K562 (cell line): Measurements from ENCODE around the gene HSPB3. TPM values are rescaled to one million over a fixed set of nuclear protein-coding genes. Genes with fewer than 3 reads are reported as not detected.
"Not testable (repeated sequence)": the region's sequence is repeated elsewhere in the genome, so short reads cannot be mapped to it uniquely, and the experiment has no call there.

Experiments used
- ATAC-seq: fragments of 200-7000 bp; cut with Tn5 transposase; 3 replicates; pipeline ENCODE4 v1.9.1; 2020; ENCODE audit warnings: moderate library complexity
- BruUV-seq: library from RNA; stranded (reverse); fragments of 400-500 nt; replicated peaks from 2 replicates; lab custom pipeline; 2021; lab: Mats Ljungman, UMichigan
- CTCF ChIA-PET: fragments of 300-600 bp; formaldehyde crosslinking; extraction: SDS; loops from one replicate; lab custom pipeline; 2021; ENCODE audit warnings: low intra/inter-chr PET ratio; lab: Yijun Ruan, JAX
- POLR2A ChIA-PET: fragments of 300-600, 350-650 bp; sonication (Branson Sonifier 250); formaldehyde crosslinking; extraction: SDS; loops from one replicate; lab custom pipeline; 2021; ENCODE audit warnings: antibody characterized with exemption, inconsistent platforms; lab: Yijun Ruan, JAX
- DNase-seq, 4 experiments: peaks; one replicate each; pipeline versions ENCODE4 v3.0.0 to v3.0.0-alpha.2; 2011 to 2018; ENCODE audit warnings: low spot score in 3 of 4, mixed read lengths in 3 of 4; ENCODE audit errors: extremely low read depth in 1 of 4
- FAIRE-seq: peaks from 2 replicates; lab custom pipeline; 2011; peaks lifted over from hg19 to GRCh38; lab: Jason Lieb, UNC
- H2AFZ ChIP-seq: 2 replicates; pipeline ENCODE4 v1.6.0; 2011; ENCODE audit warnings: low read depth, low read length, control low read depth, inconsistent platforms
- H3K27ac ChIP-seq: fragments of 200-600 bp; 3 replicates; pipeline ENCODE4 v1.8.0; 2011; ENCODE audit warnings: low read depth, mild to moderate bottlenecking, control low read depth, inconsistent platforms, low read length, moderate library complexity, mixed read lengths; ENCODE audit errors: extremely low read depth
- H3K27me3 ChIP-seq, 2 experiments: fragments of 300-600 bp in 1 of 2; 2 replicates in 1 of 2; 3 replicates in 1 of 2; pipeline versions ENCODE4 v1.6.0 to v1.8.0; 2011; ENCODE audit warnings: inconsistent platforms in 2 of 2, low read length in 2 of 2, mild to moderate bottlenecking in 1 of 2, mixed read lengths in 1 of 2, moderate library complexity in 1 of 2; ENCODE audit not compliant: control insufficient read depth in 2 of 2, insufficient read depth in 2 of 2
- H3K36me3 ChIP-seq: fragments of 300-600 bp; 3 replicates; pipeline ENCODE4 v1.8.0; 2011; ENCODE audit warnings: mild to moderate bottlenecking, low read length, inconsistent platforms; ENCODE audit not compliant: control insufficient read depth, insufficient read depth
- H3K4me1 ChIP-seq, 2 experiments: fragments of 200-600 bp in 1 of 2; replicated peaks in 1 of 2; 2 replicates in 1 of 2; 3 replicates in 1 of 2; pipeline versions ENCODE4 v1.5.1 to v1.8.0; 2011; ENCODE audit warnings: inconsistent platforms in 2 of 2, low read length in 2 of 2, mild to moderate bottlenecking in 1 of 2, mixed read lengths in 1 of 2, moderate library complexity in 1 of 2; ENCODE audit not compliant: control insufficient read depth in 2 of 2, insufficient read depth in 2 of 2
- H3K4me2 ChIP-seq: 2 replicates; pipeline ENCODE4 v1.6.1; 2011; ENCODE audit warnings: low read length, control low read depth, inconsistent platforms, mixed read lengths; ENCODE audit not compliant: insufficient read depth
- H3K4me3 ChIP-seq: fragments of 200-600 bp; sonication (generic), shearing (Covaris generic); 2 replicates; pipeline ENCODE4 v1.5.1; 2016; ENCODE audit warnings: control low read depth, inconsistent platforms
- H3K79me2 ChIP-seq: fragments of 200-600 bp; 3 replicates; pipeline ENCODE4 v1.8.0; 2011; ENCODE audit warnings: low read length, inconsistent platforms; ENCODE audit not compliant: control insufficient read depth, insufficient read depth
- H3K9ac ChIP-seq, 2 experiments: 2 replicates each; pipeline versions ENCODE4 v1.6.0 to v1.6.1; 2011; ENCODE audit warnings: low read depth in 2 of 2, low read length in 2 of 2, control low read depth in 1 of 2, inconsistent platforms in 1 of 2, mild to moderate bottlenecking in 1 of 2, mixed read lengths in 1 of 2; ENCODE audit not compliant: insufficient read depth in 1 of 2
- H3K9me1 ChIP-seq: one replicate; pipeline ENCODE4 v1.6.0; 2011; ENCODE audit warnings: inconsistent platforms, mild to moderate bottlenecking, low read length, moderate library complexity; ENCODE audit not compliant: control insufficient read depth, insufficient read depth
- H3K9me3 ChIP-seq: replicated peaks from 2 replicates; pipeline ENCODE4 v1.5.1; 2011; ENCODE audit warnings: low read depth, low read length, inconsistent platforms; ENCODE audit not compliant: control insufficient read depth, insufficient read depth
- H4K20me1 ChIP-seq: replicated peaks from 2 replicates; pipeline ENCODE4 v1.6.1; 2011; ENCODE audit warnings: low read length, inconsistent platforms, mixed read lengths; ENCODE audit not compliant: control insufficient read depth, insufficient read depth
- BMI1 ChIP-seq: fragments of 150-350 bp; IDR thresholded peaks from 2 replicates; pipeline ENCODE4 v1.6.1; 2014; ENCODE audit warnings: low read length
- DEAF1 ChIP-seq: fragments of 450-650 bp; formaldehyde crosslinking; IDR thresholded peaks from 2 replicates; pipeline ENCODE4 v1.4.0; 2020; ENCODE audit warnings: mild to moderate bottlenecking, moderate library complexity
- DPF2 ChIP-seq: fragments of 450-650 bp; IDR thresholded peaks from 2 replicates; pipeline ENCODE4 v1.6.1; 2016
- ERF ChIP-seq: fragments of 450-650 bp; formaldehyde crosslinking; IDR thresholded peaks from 2 replicates; pipeline ENCODE4 v1.4.0; 2020; ENCODE audit warnings: mild to moderate bottlenecking, mixed read lengths
- ETV6 ChIP-seq, 3 experiments: fragments of 150-350 bp in 1 of 3; sonication (generic) in 1 of 3; formaldehyde crosslinking in 1 of 3; IDR thresholded peaks; 2 replicates each; pipeline versions ENCODE4 v1.6.1 to v1.8.0; 2014 to 2022; ENCODE audit warnings: borderline replicate concordance in 2 of 3, low read depth in 2 of 3, antibody characterized with exemption in 1 of 3, low read length in 1 of 3, mild to moderate bottlenecking in 1 of 3, missing genetic modification reagents in 1 of 3
- KDM4B ChIP-seq, 2 experiments: fragments of 450-650 bp in 1 of 2; sonication (generic) in 1 of 2; IDR thresholded peaks; 2 replicates each; pipeline ENCODE4 v1.6.1; 2016 to 2017; ENCODE audit warnings: borderline replicate concordance in 2 of 2, antibody characterized with exemption in 1 of 2, low read depth in 1 of 2, mild to moderate bottlenecking in 1 of 2
- NR2C2 ChIP-seq, 2 experiments: fragments of 200-800 bp in 1 of 2; sonication (Bioruptor generic) in 1 of 2; sonication (generic) in 1 of 2; formaldehyde crosslinking in 1 of 2; IDR thresholded peaks; 2 replicates each; pipeline versions ENCODE4 v1.6.1 to v1.8.0; 2016 to 2022; ENCODE audit warnings: mild to moderate bottlenecking in 1 of 2, missing compliant biosample characterization in 1 of 2, missing genetic modification characterization in 1 of 2, missing genetic modification reagents in 1 of 2
- PCBP2 ChIP-seq: fragments of 200-400 bp; formaldehyde crosslinking; IDR thresholded peaks from 2 replicates; pipeline ENCODE4 v1.6.1; 2018; ENCODE audit warnings: low read length, low read depth, mild to moderate bottlenecking, moderate library complexity; ENCODE audit not compliant: poor library complexity, severe bottlenecking
- SMAD3 ChIP-seq: fragments of 450-650 bp; formaldehyde crosslinking; conservative IDR thresholded peaks from 2 replicates; pipeline ENCODE4 v1.4.0; 2020; ENCODE audit warnings: mild to moderate bottlenecking
- WGBS: fragments of 100-300 bp; shearing (Covaris generic); methylation state at CpG from one replicate; pipeline ENCODE4 v1.1.6; 2016; ENCODE audit warnings: low coverage, mixed read lengths; ENCODE audit not compliant: insufficient coverage; ENCODE audit errors: missing lambda C conversion rate; 5-methylcytosine and 5-hydroxymethylcytosine counted together
- in situ Hi-C: fragments of 300-500 bp; cut with MboI; formaldehyde crosslinking; loops from 4 replicates; pipeline ENCODE4 v1.15.0; 2018; ENCODE audit warnings: inconsistent platforms, mixed read lengths
- intact Hi-C: fragments of 100-400 bp; cut with micrococcal nuclease; formaldehyde crosslinking; loops from 2 replicates; pipeline ENCODE4 v1.14.2; 2022
- polyA plus RNA-seq, 8 experiments: library from polyadenylated mRNA; depleted of rRNA in 4 of 8; stranded (reverse) in 5 of 8; unstranded in 3 of 8; fragments of >200 nt; fragmentation: Nextera tagmentation in 2 of 8; fragmentation: Illumina TruSeq in 1 of 8; extraction: Ambion mirVana in 2 of 8; extraction: Trizol in 1 of 8; gene quantifications; 2 replicates each; pipeline versions ENCODE4 v1.2.1 to v1.2.3, GENCODE V29; 2011 to 2014; ENCODE audit warnings: inconsistent platforms in 1 of 8, missing spikeins in 1 of 8
- total RNA-seq, 7 experiments: library from RNA; depleted of rRNA in 6 of 7; stranded (reverse); fragments of >200 nt in 6 of 7; fragmentation: Illumina TruSeq in 2 of 7; extraction: Trizol in 2 of 7; gene quantifications; 2 replicates each; pipeline versions ENCODE4 v1.2.1 to v1.2.3, GENCODE V29; 2011 to 2021; ENCODE audit warnings: low replicate concordance in 1 of 7
- TF ChIP-seq, protein P1 (sequence below): fragments of 450-650 bp; formaldehyde crosslinking; IDR thresholded peaks from 2 replicates; pipeline ENCODE4 v1.4.0; 2020; ENCODE audit warnings: mild to moderate bottlenecking, moderate library complexity

Gene HSPB3
- total and polyA plus RNA-seq, 9 of the 15 experiments (the other 6 are each of a cell fraction or from before 2014, with no cell fraction given), result 2.4 to 6.3 (median 3.4) TPM

- peaks cover 17% of the 10 kb centered on the region for H3K36me3 ChIP-seq
- H2AFZ ChIP-seq, intact Hi-C loops, H3K79me2 ChIP-seq, H3K4me2 ChIP-seq, H3K9ac ChIP-seq, H3K9me1 ChIP-seq, H4K20me1 ChIP-seq, in situ Hi-C loops, H3K4me1 ChIP-seq, DNase-seq, FAIRE-seq, ATAC-seq, H3K27me3 ChIP-seq, H3K4me3 ChIP-seq, H3K9me3 ChIP-seq, BruUV-seq, POLR2A ChIA-PET, H3K27ac ChIP-seq: not testable (repeated sequence)
- CTCF ChIA-PET, result interaction anchor here (0.8 kb wide), 1 partner anchor 9 kb away, joined by 3 read pairs; no protein-coding TSS in a partner anchor
- WGBS, result 74% methylated on average over 2 of the region's 2 CpGs
These were observed 20.8 kb upstream of the HSPB3 start for GRCh38 chr5:54434650-54435049.

DNA sequence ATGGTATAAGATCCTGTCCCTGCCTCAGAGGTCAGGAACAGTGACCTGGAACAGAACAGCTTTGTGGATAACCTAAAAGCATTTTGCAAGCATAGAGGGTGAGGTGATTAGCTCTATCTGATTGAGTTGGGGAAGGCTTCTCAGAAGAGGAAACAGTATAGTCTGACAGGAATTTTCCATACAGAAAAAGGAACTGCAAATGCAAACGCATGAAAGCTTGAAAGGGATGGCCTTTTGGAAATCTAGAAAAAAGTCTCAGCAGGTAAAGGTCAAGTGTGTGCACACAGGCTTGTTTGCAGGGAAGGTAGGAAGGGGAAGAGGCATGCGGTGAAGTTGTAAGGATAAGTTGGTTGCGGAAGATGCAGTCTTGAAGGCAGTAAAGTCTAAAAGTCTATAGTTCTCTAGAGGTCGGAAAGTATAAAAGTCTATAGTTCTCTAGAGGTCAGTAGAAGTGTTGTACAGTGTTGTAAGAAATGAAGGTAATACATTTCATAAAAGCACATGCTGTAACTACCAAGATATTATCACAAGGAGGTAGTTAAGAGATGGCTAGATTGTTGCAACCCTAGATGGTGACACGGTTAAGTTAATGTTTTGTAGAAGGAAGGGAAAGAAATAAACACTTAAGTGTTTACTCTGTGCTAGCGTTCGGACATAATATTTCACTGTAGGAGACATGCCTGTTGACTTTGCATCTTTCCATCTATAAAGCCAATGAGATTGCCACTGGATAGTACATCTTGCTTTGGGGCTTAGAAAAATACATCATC lies 16.7 kb upstream of the HSPB3 start:
- H3K79me2 ChIP-seq, result no peaks in the 10 kb centered on the region
- no peak overlapping the region for H3K27ac ChIP-seq
- CTCF ChIA-PET, result no interaction called here
- peaks cover 0 to 19% of the 10 kb centered on the region in 2 experiments; a peak in 3 of 5 replicates for H3K4me1 ChIP-seq
- DNase-seq (no peak), FAIRE-seq (no peak), ATAC-seq (peak; percentile 59)
- H3K9ac ChIP-seq, result no peak overlapping the region
- H4K20me1 ChIP-seq, result no peaks in the 10 kb centered on the region
- WGBS, result 65% methylated on average over 7 of the region's 7 CpGs
- H3K9me1 ChIP-seq, result no peaks in the 10 kb centered on the region
- no TSS peak for BruUV-seq
- H3K36me3 ChIP-seq, result peaks cover 17% of the 10 kb centered on the region
- POLR2A ChIA-PET, result interaction anchor here (0.6 to 1.0 kb wide), 2 partner anchors 12 to 21 kb away, joined by 3 to 4 read pairs; no protein-coding TSS in a partner anchor
- H3K4me3 ChIP-seq, result no peak overlapping the region
- H3K27me3 ChIP-seq, result no peaks in the 10 kb centered on the region
- H2AFZ ChIP-seq, result no peak overlapping the region
- in situ Hi-C loops, result no loop called here
- intact Hi-C loops, result no loop called here
- no peak overlapping the region for H3K4me2 ChIP-seq
- no peaks in the 10 kb centered on the region for H3K9me3 ChIP-seq
- no peak for TF ChIP-seq BMI1
- TF ChIP-seq ETV6 (IDR thresholded peaks at IDR 0.05; ENCODE audit: borderline replicate concordance in 1 of 2, low read depth in 2 of 2, low read length in 1 of 2), result peak in 1 of 2 experiments; percentile 79; a peak in 2 of 4 replicates
- no peak for TF ChIP-seq ETV6 (CRISPR knock-in tag; IDR thresholded peaks at IDR 0.05; ENCODE audit: borderline replicate concordance)
- TF ChIP-seq DEAF1, result 0 out of 2 replicates have a peak, but pooled peaks have one; percentile 20
- TF ChIP-seq, protein P1, sequence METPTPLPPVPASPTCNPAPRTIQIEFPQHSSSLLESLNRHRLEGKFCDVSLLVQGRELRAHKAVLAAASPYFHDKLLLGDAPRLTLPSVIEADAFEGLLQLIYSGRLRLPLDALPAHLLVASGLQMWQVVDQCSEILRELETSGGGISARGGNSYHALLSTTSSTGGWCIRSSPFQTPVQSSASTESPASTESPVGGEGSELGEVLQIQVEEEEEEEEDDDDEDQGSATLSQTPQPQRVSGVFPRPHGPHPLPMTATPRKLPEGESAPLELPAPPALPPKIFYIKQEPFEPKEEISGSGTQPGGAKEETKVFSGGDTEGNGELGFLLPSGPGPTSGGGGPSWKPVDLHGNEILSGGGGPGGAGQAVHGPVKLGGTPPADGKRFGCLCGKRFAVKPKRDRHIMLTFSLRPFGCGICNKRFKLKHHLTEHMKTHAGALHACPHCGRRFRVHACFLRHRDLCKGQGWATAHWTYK (CRISPR knock-in tag), result peak; percentile 23; the same call in 1 of the 2 replicates
- TF ChIP-seq ERF (CRISPR knock-in tag), result no peak
- peak; percentile 38; the same call in 1 of the 2 replicates for TF ChIP-seq SMAD3 (CRISPR knock-in tag)
- TF ChIP-seq PCBP2, result no peak
- no peak for TF ChIP-seq KDM4B (IDR thresholded peaks at IDR 0.05; ENCODE audit: borderline replicate concordance in 2 of 2, low read depth in 1 of 2)
- TF ChIP-seq NR2C2 (CRISPR knock-in tag; IDR thresholded peaks at IDR 0.05), result no peak
- peak; percentile 77 for TF ChIP-seq NR2C2 (tag; IDR thresholded peaks at IDR 0.05)
- peak; percentile 45; the same call in 1 of the 2 replicates for TF ChIP-seq DPF2
